ENCODE measurements around the gene PTH2R.

- TF ChIP-seq CTCF (IDR thresholded peaks at IDR 0.05) (no peak), POLR2A (IDR thresholded peaks at IDR 0.05) (no peak), POLR2AphosphoS5 (IDR thresholded peaks at IDR 0.05) (no peak), EP300 (IDR thresholded peaks at IDR 0.05; ENCODE audit: low read depth) (no peak)
Measured at GRCh38 chr2:208541989-208542464, 135.4 kb downstream of the PTH2R start.
